Mucosa of descending colon (tissue), 3 donors: ENCODE data around the gene API5. TPM values are rescaled to one million over a fixed set of nuclear protein-coding genes. Genes with fewer than 3 reads are reported as not detected.

Source experiments
- ATAC-seq: fragments of 200-7000 bp; cut with Tn5 transposase; one replicate; pipeline ENCODE4 v1.9.1; 2020; ENCODE audit warnings: mild to moderate bottlenecking, moderate library complexity
- DNase-seq, 3 donors: peaks; one replicate each; pipeline ENCODE4 v3.0.0-alpha.2; 2020
- H3K36me3 ChIP-seq: fragments of 200-600 bp; one replicate; pipeline ENCODE4 v1.8.0; 2021; ENCODE audit warnings: low read depth, mild to moderate bottlenecking
- H3K4me1 ChIP-seq: fragments of 200-600 bp; one replicate; pipeline ENCODE4 v1.8.0; 2021; ENCODE audit warnings: low read depth, mild to moderate bottlenecking
- H3K4me3 ChIP-seq: fragments of 200-600 bp; one replicate; pipeline ENCODE4 v1.8.0; 2021; ENCODE audit warnings: mild to moderate bottlenecking
- H3K9me3 ChIP-seq: fragments of 200-600 bp; one replicate; pipeline ENCODE4 v1.8.0; 2021; ENCODE audit warnings: mild to moderate bottlenecking
- intact Hi-C, 2 donors: fragments of 100-400 bp; cut with DNase I in 1 of 2; cut with micrococcal nuclease in 1 of 2; formaldehyde crosslinking; loops; one replicate each; pipeline versions ENCODE4 v1.11.0 to v1.11.1; 2022; cut with DNase I, micrococcal nuclease
- total RNA-seq, 3 donors: library from RNA; stranded (reverse); fragmentation: NEBNext Ultra II Directional in 2 of 3; extraction: Animal tissue kit (Norgen Biotek cat#: 25700) in 2 of 3; gene quantifications; one replicate each; pipeline versions ENCODE4 v1.2.1 to v1.2.4, GENCODE V29; 2021 to 2023
- TF ChIP-seq, protein P1 (sequence below): fragments of 200-600 bp; IDR thresholded peaks from one replicate; pipeline ENCODE4 v1.8.0; 2022; ENCODE audit warnings: antibody characterized with exemption, mild to moderate bottlenecking
- donor health status: DM: no; HTN: no; CAD: no; lungs with moderate emphysema.
- donor health status: DM: no; HTN: no; CAD: no.
- donor health status: DM: no; HTN: yes; CAD: no.

The API5 gene
- total RNA-seq, 3 donors from 2014 or later, result 70.9 to 88.5 (median 78.9) TPM

DNA sequence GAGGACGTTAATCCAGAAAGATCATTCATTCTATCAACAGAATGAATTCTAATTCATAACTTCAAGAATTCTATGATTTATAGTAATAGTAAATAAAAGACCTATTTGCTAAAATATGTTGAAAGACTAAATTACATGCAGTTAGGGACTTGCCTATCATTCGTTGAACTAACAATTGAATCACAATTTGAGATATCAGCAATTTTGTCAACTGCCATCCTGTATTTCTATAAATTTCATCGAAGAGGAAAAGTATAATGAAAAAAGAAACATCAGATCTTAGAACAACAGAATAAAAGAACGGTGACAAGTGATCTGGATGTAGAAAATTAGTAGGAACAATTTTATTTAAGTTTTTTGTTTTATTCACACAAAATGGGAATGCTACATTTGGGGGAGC, 42.5 kb downstream of the API5 start:
- TF ChIP-seq, protein P1, sequence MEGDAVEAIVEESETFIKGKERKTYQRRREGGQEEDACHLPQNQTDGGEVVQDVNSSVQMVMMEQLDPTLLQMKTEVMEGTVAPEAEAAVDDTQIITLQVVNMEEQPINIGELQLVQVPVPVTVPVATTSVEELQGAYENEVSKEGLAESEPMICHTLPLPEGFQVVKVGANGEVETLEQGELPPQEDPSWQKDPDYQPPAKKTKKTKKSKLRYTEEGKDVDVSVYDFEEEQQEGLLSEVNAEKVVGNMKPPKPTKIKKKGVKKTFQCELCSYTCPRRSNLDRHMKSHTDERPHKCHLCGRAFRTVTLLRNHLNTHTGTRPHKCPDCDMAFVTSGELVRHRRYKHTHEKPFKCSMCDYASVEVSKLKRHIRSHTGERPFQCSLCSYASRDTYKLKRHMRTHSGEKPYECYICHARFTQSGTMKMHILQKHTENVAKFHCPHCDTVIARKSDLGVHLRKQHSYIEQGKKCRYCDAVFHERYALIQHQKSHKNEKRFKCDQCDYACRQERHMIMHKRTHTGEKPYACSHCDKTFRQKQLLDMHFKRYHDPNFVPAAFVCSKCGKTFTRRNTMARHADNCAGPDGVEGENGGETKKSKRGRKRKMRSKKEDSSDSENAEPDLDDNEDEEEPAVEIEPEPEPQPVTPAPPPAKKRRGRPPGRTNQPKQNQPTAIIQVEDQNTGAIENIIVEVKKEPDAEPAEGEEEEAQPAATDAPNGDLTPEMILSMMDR, result no peak
- no peaks in the 10 kb centered on the region for H3K9me3 ChIP-seq
- DNase-seq (no peak), ATAC-seq (no peak)
- intact Hi-C loops, result no loop called here
- H3K4me1 ChIP-seq, result peaks cover 5% of the 10 kb centered on the region
- no peaks in the 10 kb centered on the region for H3K36me3 ChIP-seq
- no peak overlapping the region for H3K4me3 ChIP-seq

DNA sequence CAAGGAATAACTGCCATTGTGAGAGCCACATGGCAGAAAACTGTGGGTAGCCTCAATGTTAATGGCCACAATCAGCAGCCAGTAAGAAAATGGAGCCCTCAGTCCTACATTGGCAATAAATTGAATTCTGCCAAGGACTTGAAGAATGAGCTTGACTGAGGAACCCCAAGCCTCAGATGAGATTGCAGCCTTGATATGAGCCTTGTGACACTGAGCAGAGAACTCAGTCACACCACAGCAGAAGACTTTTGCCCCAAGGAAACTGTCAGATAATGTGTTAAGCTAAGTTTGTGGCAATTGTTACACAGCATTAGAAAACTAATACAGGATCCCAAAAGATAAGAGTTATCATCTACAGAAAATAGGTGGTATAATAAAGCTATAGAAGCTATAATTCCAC, 44.5 kb downstream of the API5 start:
- Histone ChIP-seq H3K36me3 (no peaks in the 10 kb centered on the region), H3K9me3 (no peaks in the 10 kb centered on the region), H3K4me1 (peaks cover 21% of the 10 kb centered on the region), H3K4me3 (no peak overlapping the region)
- intact Hi-C loops, result no loop called here
- ATAC-seq, result no peak
- DNase-seq, result no peak
- TF ChIP-seq, protein P1, result no peak

DNA sequence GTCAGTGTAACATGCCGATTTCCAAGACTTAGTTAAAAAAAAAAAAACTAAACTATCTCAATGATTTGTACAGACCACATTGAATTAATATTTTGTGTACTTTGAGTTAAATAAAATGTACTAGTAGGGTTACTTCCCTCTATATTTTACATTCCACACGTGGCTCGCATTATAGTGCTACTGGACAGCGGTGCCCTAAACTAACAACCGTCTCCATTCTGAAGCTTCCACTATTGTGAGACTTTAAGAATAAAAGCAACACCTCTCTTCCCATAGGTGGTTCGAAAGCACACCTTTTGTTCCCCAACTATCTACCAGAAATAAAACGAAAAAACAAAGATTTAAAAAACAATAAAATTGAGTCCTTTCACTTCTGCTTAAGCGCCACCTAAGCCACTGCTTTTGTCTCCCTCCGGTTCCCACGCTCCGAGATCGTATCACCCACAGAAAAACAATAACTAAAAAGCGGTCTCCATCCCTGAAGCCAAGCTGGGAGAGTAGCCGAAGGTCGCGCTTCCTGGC, 46.5 kb downstream of the API5 start:
- DNase-seq (peak in 1 of 3 donors; percentile 20), ATAC-seq (peak; percentile 20)
- peak overlapping the region; percentile 98 for H3K4me3 ChIP-seq
- peaks cover 23% of the 10 kb centered on the region for H3K4me1 ChIP-seq
- TF ChIP-seq, protein P1, result no peak
- no peaks in the 10 kb centered on the region for H3K36me3 ChIP-seq
- H3K9me3 ChIP-seq, result no peaks in the 10 kb centered on the region
- intact Hi-C loops, result no loop called here

DNA sequence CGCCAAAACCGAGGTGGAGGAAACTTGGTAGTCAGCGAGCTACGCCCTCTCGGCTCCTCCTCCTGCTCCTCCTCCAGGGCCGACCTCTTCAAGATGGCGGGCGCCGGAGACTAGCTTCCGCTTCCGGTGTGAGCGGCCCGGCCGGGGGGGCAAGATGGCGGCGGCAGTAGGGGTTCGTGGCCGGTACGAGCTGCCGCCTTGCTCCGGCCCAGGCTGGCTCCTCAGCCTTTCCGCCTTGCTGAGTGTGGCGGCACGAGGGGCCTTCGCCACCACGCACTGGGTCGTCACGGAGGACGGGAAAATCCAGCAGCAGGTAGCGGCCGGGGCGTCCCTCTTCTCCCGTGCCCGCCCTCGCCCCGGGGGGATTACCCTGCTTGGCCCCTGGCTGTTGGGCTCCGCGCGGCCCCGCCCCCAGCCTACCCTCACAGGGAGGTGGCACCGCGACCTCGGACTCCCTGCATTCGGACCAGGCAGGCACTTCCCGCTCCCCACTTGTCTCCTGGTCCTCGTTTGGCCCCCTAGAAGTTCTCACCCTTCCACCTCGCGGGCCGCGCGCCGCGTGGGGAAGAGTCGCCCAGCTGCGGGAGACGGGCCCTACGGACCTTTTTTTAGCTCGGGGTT, 47.1 kb downstream of the API5 start, which contains the start of gene TTC17:
Gene TTC17 (plus strand): TSS at position 120 of the 621 bp plus-strand sequence. CDS start 35 bp downstream, at position 155.
- no peaks in the 10 kb centered on the region for H3K9me3 ChIP-seq
- intact Hi-C loops, result no loop called here

DNA sequence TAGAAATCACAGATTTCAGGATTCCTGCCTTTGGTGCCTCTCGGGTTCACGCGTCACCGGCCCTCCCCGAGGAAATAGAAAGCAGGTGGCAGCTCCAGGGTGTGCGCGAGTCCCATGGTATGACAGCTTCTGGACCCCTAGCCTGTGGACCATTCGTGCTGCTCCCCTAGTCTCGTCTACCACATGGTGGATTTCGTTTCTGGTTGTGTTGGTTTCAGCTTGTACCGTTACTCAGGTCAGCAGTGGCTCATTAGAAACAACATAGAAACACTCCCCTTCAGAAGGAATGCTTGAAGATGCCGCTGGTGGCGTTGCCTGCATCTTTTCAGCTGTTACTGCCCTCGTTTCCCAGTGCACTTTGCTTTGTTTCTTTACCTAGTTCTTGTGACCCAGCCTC, 47.6 kb downstream of the API5 start:
- Histone ChIP-seq H3K4me3 (peak overlapping the region; percentile 98), H3K4me1 (peaks cover 23% of the 10 kb centered on the region), H3K9me3 (no peaks in the 10 kb centered on the region), H3K36me3 (no peaks in the 10 kb centered on the region)
- TF ChIP-seq, protein P1, result no peak
- DNase-seq (peak in 1 of 3 donors; percentile 49), ATAC-seq (peak; percentile 58)
- intact Hi-C loops, result no loop called here

More for the DNA sequence above, 47.1 kb downstream of the API5 start, which contains the start of gene TTC17:
- TF ChIP-seq, protein P1, result no peak
- DNase-seq, result peak; percentile 96 to 97 (median 96)
- peak; percentile 99 for ATAC-seq
- H3K4me1 ChIP-seq, result peaks cover 23% of the 10 kb centered on the region
- peak within 1 kb of the TSS; percentile 98 for H3K4me3 ChIP-seq
- H3K36me3 ChIP-seq, result no peaks in the 10 kb centered on the region
